ENCODE data around the gene NACA2.
"Not testable (repeated sequence)": the region's sequence is repeated elsewhere in the genome, so short reads cannot be mapped to it uniquely, and the experiment has no call there.

Gene NACA2

DNA sequence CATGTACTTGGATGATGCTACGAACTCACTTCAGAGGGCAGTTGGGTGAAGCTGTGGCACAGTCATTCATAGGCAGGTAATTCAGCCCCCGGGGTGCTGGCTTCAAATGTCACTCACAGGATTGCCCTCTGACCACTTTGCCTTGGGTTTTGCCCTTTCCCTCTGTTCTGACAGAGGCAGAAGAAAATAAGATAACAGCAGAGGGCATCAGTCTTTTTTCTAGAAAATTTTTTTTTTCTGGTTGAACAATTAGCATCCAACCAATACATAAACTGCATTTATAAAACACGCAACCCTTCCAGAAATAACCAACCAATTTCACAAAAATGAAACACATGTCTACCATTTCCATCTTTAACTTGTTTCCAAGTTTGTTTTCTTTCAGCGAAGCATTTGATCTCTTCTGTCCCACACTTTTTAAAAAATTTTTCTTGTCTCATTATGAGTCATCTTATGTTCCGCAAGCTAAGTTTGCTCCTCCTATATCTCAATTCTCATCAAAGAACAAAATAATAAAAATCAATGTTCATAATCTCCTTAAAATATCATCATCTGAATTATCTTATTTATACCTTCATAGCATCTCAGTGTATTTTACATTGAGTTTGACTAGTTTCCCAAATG, 15.6 kb downstream of the NACA2 start:
- DNase-seq = no peak

- no peak for DNase-seq
Measured at GRCh38 chr17:61574542-61575351, 16.3 kb downstream of the NACA2 start.

DNA sequence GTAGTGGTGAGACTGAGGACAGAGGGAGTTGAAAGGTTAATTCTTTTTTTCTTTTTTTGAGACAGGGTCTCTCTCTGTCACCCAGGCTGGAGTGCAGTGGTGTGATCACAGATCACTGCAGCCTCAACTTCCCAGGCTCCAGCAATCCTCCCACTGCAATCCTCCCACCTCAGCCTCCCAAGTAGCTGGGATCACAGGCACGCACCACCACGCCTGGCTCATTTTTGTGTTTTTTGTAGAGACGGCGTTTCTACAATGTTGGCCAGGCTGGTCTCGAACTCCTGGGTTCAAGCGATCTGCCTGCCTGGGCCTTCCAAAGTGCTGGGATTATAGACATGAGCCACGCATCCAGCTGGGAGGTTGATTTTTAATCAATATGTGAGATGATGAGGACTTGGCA, 18.5 kb downstream of the NACA2 start:
- not testable (repeated sequence) for DNase-seq

- DNase-seq = no peak
Measured at GRCh38 chr17:61571624-61572023, 19.4 kb downstream of the NACA2 start.

- no peak for DNase-seq
Measured at GRCh38 chr17:61570118-61570517, 20.9 kb downstream of the NACA2 start.

DNA sequence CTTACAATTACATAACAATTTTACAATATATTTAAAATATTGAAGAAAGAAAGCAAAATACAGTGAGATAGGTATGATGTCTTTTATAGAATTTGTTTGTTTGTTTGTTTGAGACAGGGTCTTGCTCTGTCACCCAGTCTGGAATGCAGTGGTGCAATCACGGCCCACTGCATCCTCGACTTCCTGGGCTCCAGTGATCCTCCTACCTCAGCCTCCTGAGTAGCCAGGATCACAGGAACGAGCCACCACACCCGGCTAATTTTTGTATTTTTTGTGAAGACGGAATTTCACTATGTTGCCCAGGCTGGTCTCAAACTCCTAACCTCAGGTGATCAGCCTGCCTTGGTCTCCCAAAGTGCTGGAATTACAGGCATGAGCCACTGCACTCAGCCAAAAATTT, 21.5 kb downstream of the NACA2 start:
- DNase-seq = not testable (repeated sequence)

- no peak for DNase-seq
Measured at GRCh38 chr17:61568219-61569072, 22.6 kb downstream of the NACA2 start.

DNA sequence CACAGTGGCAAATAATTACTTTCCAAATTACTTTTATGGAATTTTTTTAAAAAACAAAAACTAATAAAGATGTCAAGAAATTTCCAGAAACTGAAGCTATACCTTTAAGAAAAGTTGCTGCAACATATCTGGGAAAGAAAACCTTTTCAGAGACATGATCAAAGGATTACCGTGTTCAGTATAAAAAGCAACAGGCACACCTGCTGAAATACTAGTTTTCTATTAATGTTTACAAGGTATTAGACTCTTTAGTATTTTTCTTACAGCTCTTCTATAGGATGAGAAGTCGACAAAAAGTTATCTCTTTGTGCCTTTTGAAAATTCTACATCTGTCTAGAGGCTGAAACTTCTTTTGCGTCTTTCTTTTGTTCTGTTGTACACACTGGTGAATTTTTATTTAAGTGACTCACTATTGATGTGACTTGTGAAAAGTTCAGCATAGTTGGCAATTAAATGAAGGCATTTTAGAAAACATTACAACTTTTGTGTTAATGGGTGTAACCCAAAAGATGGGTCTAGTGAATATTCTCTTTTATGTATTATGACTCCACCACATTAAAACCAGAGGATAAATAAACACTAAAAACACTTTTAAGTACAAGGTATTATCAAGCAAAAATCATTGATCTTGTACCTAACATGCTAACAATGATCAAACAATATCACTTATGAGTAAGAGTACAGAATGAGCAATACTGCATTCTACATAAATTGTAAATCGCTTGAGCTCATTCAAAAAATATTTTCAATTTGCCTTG, 23.8 kb downstream of the NACA2 start:
- no peak for DNase-seq

DNA sequence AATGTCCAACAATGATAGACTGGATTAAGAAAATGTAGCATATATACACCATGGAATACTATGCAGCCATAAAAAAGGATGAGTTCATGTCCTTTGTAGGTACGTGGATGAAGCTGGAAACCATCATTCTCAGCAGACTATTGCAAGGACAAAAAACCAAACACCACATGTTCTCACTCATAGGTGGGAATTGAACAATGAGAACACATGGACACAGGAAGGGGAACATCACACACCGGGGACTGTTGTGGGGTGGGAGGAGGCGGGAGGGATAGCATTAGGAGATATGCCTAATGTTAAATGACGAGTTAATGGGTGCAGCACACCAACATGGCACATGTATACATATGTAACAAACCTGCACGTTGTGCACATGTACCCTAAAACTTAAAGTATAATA, 24.6 kb downstream of the NACA2 start:
- DNase-seq = not testable (repeated sequence)

GRCh38 chr17:61565850-61566249, 25.2 kb downstream of the NACA2 start:
- not testable (repeated sequence) for DNase-seq

GRCh38 chr17:61565213-61565612, 25.8 kb downstream of the NACA2 start:
- no peak for DNase-seq

- no peak for DNase-seq
Measured at GRCh38 chr17:61562287-61562686, 28.7 kb downstream of the NACA2 start.

- DNase-seq = no peak
Measured at GRCh38 chr17:61561354-61561753, 29.7 kb downstream of the NACA2 start.

- DNase-seq = no peak
Measured at GRCh38 chr17:61560071-61560470, 30.9 kb downstream of the NACA2 start.

GRCh38 chr17:61556224-61557188, 34.5 kb downstream of the NACA2 start:
- DNase-seq = no peak

- DNase-seq = no peak
Measured at GRCh38 chr17:61555127-61555566, 35.9 kb downstream of the NACA2 start.

- DNase-seq = no peak
Measured at GRCh38 chr17:61554209-61554608, 36.8 kb downstream of the NACA2 start.

DNA sequence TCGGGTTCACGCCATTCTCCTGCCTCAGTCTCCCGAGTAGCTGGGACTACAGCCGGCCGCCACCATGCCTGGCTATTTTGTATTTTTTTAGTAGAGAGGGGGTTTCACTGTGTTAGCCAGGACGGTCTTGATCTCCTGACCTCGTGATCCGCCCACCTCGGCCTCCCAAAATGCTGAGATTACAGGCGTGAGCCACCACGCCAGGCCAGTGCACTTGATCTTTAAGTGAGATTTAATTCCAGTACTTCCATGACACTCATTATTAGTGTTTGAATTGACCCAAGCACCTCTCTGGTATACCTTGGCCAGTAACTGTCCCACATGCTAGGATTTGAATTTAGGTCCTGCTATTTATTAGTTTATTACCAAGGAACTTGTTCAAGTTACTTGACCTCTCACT, 38.5 kb downstream of the NACA2 start:
- DNase-seq = not testable (repeated sequence)

DNA sequence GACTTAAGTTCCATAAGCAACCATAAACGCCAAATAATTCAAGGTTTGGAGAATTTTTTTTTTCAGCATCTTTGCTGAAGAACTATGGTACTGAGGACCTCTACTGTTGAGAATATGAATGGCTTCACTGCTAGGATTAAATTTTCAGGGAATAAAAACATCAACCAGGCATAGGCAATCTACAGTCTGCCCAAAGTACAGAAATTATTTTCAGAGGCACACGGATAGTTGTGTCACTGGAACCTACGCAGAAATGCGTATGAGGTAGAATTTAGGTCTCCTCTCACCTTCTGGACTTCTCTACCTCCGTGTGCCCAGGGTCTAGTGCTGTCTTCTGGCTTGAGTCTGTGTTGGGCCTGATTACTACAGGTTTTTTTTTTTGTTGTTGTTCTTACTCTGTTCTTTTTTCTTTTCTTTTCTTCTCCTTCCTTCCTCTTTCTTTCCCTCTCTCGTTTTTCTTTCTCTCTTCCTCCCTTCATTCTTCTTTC, 39.7 kb downstream of the NACA2 start:
- DNase-seq = no peak

DNA sequence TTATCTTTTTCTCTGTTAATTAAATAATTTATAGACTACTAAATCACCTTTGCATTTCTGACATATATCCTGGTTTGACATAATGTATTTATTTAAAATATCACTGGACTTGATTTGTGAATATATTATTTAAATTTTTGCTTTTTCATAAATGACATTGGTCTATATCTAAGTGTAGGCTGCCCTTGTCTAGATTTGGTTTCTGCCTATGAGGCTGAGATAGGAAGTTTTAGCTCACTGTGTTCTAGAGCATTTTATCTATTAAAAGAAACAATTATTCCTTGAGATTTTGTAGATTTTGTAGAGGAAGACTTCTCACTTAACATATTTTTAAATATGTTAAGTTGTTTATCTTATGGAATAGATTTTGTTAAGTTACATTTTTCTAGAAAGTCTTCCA, 43.9 kb downstream of the NACA2 start:
- DNase-seq = no peak

- no peak for DNase-seq
Measured at GRCh38 chr17:61545335-61545938, 45.6 kb downstream of the NACA2 start.
